K562 (cell line): ENCODE measurements around the gene DDC. TPM values are rescaled to one million over a fixed set of nuclear protein-coding genes. Genes with fewer than 3 reads are reported as not detected.

Source experiments
- ATAC-seq: fragments of 200-7000 bp; cut with Tn5 transposase; 3 replicates; pipeline ENCODE4 v1.9.1; 2020; ENCODE audit warnings: moderate library complexity
- BruUV-seq: library from RNA; stranded (reverse); fragments of 400-500 nt; replicated peaks from 2 replicates; lab custom pipeline; 2021; lab: Mats Ljungman, UMichigan
- CTCF ChIA-PET: fragments of 300-600 bp; formaldehyde crosslinking; extraction: SDS; loops from one replicate; lab custom pipeline; 2021; ENCODE audit warnings: low intra/inter-chr PET ratio; lab: Yijun Ruan, JAX
- POLR2A ChIA-PET: fragments of 300-600, 350-650 bp; sonication (Branson Sonifier 250); formaldehyde crosslinking; extraction: SDS; loops from one replicate; lab custom pipeline; 2021; ENCODE audit warnings: antibody characterized with exemption, inconsistent platforms; lab: Yijun Ruan, JAX
- DNase-seq, 4 experiments: peaks; one replicate each; pipeline versions ENCODE4 v3.0.0 to v3.0.0-alpha.2; 2011 to 2018; ENCODE audit warnings: low spot score in 3 of 4, mixed read lengths in 3 of 4; ENCODE audit errors: extremely low read depth in 1 of 4
- FAIRE-seq: peaks from 2 replicates; lab custom pipeline; 2011; peaks lifted over from hg19 to GRCh38; lab: Jason Lieb, UNC
- H2AFZ ChIP-seq: 2 replicates; pipeline ENCODE4 v1.6.0; 2011; ENCODE audit warnings: low read depth, low read length, control low read depth, inconsistent platforms
- H3K27ac ChIP-seq: fragments of 200-600 bp; 3 replicates; pipeline ENCODE4 v1.8.0; 2011; ENCODE audit warnings: low read depth, mild to moderate bottlenecking, control low read depth, inconsistent platforms, low read length, moderate library complexity, mixed read lengths; ENCODE audit errors: extremely low read depth
- H3K27me3 ChIP-seq, 2 experiments: fragments of 300-600 bp in 1 of 2; 2 replicates in 1 of 2; 3 replicates in 1 of 2; pipeline versions ENCODE4 v1.6.0 to v1.8.0; 2011; ENCODE audit warnings: inconsistent platforms in 2 of 2, low read length in 2 of 2, mild to moderate bottlenecking in 1 of 2, mixed read lengths in 1 of 2, moderate library complexity in 1 of 2; ENCODE audit not compliant: control insufficient read depth in 2 of 2, insufficient read depth in 2 of 2
- H3K36me3 ChIP-seq: fragments of 300-600 bp; 3 replicates; pipeline ENCODE4 v1.8.0; 2011; ENCODE audit warnings: mild to moderate bottlenecking, low read length, inconsistent platforms; ENCODE audit not compliant: control insufficient read depth, insufficient read depth
- H3K4me1 ChIP-seq, 2 experiments: fragments of 200-600 bp in 1 of 2; replicated peaks in 1 of 2; 2 replicates in 1 of 2; 3 replicates in 1 of 2; pipeline versions ENCODE4 v1.5.1 to v1.8.0; 2011; ENCODE audit warnings: inconsistent platforms in 2 of 2, low read length in 2 of 2, mild to moderate bottlenecking in 1 of 2, mixed read lengths in 1 of 2, moderate library complexity in 1 of 2; ENCODE audit not compliant: control insufficient read depth in 2 of 2, insufficient read depth in 2 of 2
- H3K4me2 ChIP-seq: 2 replicates; pipeline ENCODE4 v1.6.1; 2011; ENCODE audit warnings: low read length, control low read depth, inconsistent platforms, mixed read lengths; ENCODE audit not compliant: insufficient read depth
- H3K4me3 ChIP-seq: fragments of 200-600 bp; sonication (generic), shearing (Covaris generic); 2 replicates; pipeline ENCODE4 v1.5.1; 2016; ENCODE audit warnings: control low read depth, inconsistent platforms
- H3K79me2 ChIP-seq: fragments of 200-600 bp; 3 replicates; pipeline ENCODE4 v1.8.0; 2011; ENCODE audit warnings: low read length, inconsistent platforms; ENCODE audit not compliant: control insufficient read depth, insufficient read depth
- H3K9ac ChIP-seq, 2 experiments: 2 replicates each; pipeline versions ENCODE4 v1.6.0 to v1.6.1; 2011; ENCODE audit warnings: low read depth in 2 of 2, low read length in 2 of 2, control low read depth in 1 of 2, inconsistent platforms in 1 of 2, mild to moderate bottlenecking in 1 of 2, mixed read lengths in 1 of 2; ENCODE audit not compliant: insufficient read depth in 1 of 2
- H3K9me1 ChIP-seq: one replicate; pipeline ENCODE4 v1.6.0; 2011; ENCODE audit warnings: inconsistent platforms, mild to moderate bottlenecking, low read length, moderate library complexity; ENCODE audit not compliant: control insufficient read depth, insufficient read depth
- H3K9me3 ChIP-seq: replicated peaks from 2 replicates; pipeline ENCODE4 v1.5.1; 2011; ENCODE audit warnings: low read depth, low read length, inconsistent platforms; ENCODE audit not compliant: control insufficient read depth, insufficient read depth
- H4K20me1 ChIP-seq: replicated peaks from 2 replicates; pipeline ENCODE4 v1.6.1; 2011; ENCODE audit warnings: low read length, inconsistent platforms, mixed read lengths; ENCODE audit not compliant: control insufficient read depth, insufficient read depth
- BRD4 ChIP-seq: fragments of 200-600 bp; sonication (generic); IDR thresholded peaks from 2 replicates; pipeline ENCODE4 v1.6.1; 2017; ENCODE audit warnings: inconsistent platforms
- ESRRA ChIP-seq: fragments of 450-650 bp; IDR thresholded peaks from 2 replicates; pipeline ENCODE4 v1.6.1; 2014; ENCODE audit warnings: low read depth, mild to moderate bottlenecking, moderate library complexity, borderline replicate concordance
- ESRRB ChIP-seq: fragments of 250-450 bp; sonication (Bioruptor Pico); IDR thresholded peaks from 2 replicates; pipeline ENCODE4 v1.5.0; 2020; ENCODE audit warnings: mild to moderate bottlenecking, moderate library complexity, borderline replicate concordance
- FUS ChIP-seq: fragments of 200-400 bp; formaldehyde crosslinking; optimal IDR thresholded peaks from 2 replicates; pipeline ENCODE3; 2017; ENCODE audit warnings: low read depth, low read length
- NCOA6 ChIP-seq: fragments of 450-650 bp; IDR thresholded peaks from 2 replicates; pipeline ENCODE4 v1.6.1; 2017; ENCODE audit warnings: mild to moderate bottlenecking
- PHF21A ChIP-seq: fragments of 450-650 bp; IDR thresholded peaks from 2 replicates; pipeline ENCODE4 v1.6.1; 2017; ENCODE audit warnings: low read depth, borderline replicate concordance
- SOX6 ChIP-seq: fragments of 450-650 bp; IDR thresholded peaks from 2 replicates; pipeline ENCODE4 v1.6.1; 2014; ENCODE audit warnings: mild to moderate bottlenecking
- SRSF9 ChIP-seq: fragments of 200-400 bp; formaldehyde crosslinking; IDR thresholded peaks from 2 replicates; pipeline ENCODE4 v1.6.1; 2017; ENCODE audit warnings: low read depth, low read length, borderline replicate concordance
- ZNF507 ChIP-seq: conservative IDR thresholded peaks from 2 replicates; pipeline ENCODE4 v1.6.1; 2017; ENCODE audit warnings: missing genetic modification characterization, missing compliant biosample characterization
- ZNF668 ChIP-seq: fragments of 250-450 bp; sonication (Bioruptor Pico); IDR thresholded peaks from 2 replicates; pipeline ENCODE4 v1.8.0; 2022; ENCODE audit warnings: mild to moderate bottlenecking, inconsistent platforms
- WGBS: fragments of 100-300 bp; shearing (Covaris generic); methylation state at CpG from one replicate; pipeline ENCODE4 v1.1.6; 2016; ENCODE audit warnings: low coverage, mixed read lengths; ENCODE audit not compliant: insufficient coverage; ENCODE audit errors: missing lambda C conversion rate; 5-methylcytosine and 5-hydroxymethylcytosine counted together
- in situ Hi-C: fragments of 300-500 bp; cut with MboI; formaldehyde crosslinking; loops from 4 replicates; pipeline ENCODE4 v1.15.0; 2018; ENCODE audit warnings: inconsistent platforms, mixed read lengths
- intact Hi-C: fragments of 100-400 bp; cut with micrococcal nuclease; formaldehyde crosslinking; loops from 2 replicates; pipeline ENCODE4 v1.14.2; 2022
- polyA plus RNA-seq, 8 experiments: library from polyadenylated mRNA; depleted of rRNA in 4 of 8; stranded (reverse) in 5 of 8; unstranded in 3 of 8; fragments of >200 nt; fragmentation: Nextera tagmentation in 2 of 8; fragmentation: Illumina TruSeq in 1 of 8; extraction: Ambion mirVana in 2 of 8; extraction: Trizol in 1 of 8; gene quantifications; 2 replicates each; pipeline versions ENCODE4 v1.2.1 to v1.2.3, GENCODE V29; 2011 to 2014; ENCODE audit warnings: inconsistent platforms in 1 of 8, missing spikeins in 1 of 8
- total RNA-seq, 7 experiments: library from RNA; depleted of rRNA in 6 of 7; stranded (reverse); fragments of >200 nt in 6 of 7; fragmentation: Illumina TruSeq in 2 of 7; extraction: Trizol in 2 of 7; gene quantifications; 2 replicates each; pipeline versions ENCODE4 v1.2.1 to v1.2.3, GENCODE V29; 2011 to 2021; ENCODE audit warnings: low replicate concordance in 1 of 7
- TF ChIP-seq, protein P1 (sequence below): fragments of 250-450 bp; sonication (Bioruptor Pico); IDR thresholded peaks from 2 replicates; pipeline ENCODE4 v1.4.0; 2020; ENCODE audit warnings: borderline replicate concordance

DDC gene
- total and polyA plus RNA-seq, 9 of the 15 experiments (the other 6 are each of a cell fraction or from before 2014, with no cell fraction given): not detected

DNA sequence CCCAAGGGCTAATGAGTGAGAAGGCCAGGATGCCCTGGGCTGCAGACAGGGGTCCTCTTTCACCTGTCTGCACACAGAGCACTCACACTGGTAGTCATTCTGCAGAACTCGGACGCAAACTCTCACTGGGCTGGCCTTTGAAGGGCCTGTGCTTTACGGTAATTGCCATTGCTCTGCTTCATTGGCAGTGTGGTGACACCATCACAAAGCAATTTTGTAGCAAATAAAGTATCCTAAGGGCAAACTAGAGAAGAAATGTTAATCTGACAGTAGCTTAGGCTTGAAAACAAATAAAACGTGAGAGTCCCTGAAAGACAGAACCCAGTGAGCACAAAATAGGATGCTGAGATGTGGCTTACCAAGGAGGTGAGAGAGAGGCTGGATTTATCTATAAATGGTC is 84.4 kb downstream of the DDC start:
- no peaks in the 10 kb centered on the region for H3K36me3 ChIP-seq

DNA sequence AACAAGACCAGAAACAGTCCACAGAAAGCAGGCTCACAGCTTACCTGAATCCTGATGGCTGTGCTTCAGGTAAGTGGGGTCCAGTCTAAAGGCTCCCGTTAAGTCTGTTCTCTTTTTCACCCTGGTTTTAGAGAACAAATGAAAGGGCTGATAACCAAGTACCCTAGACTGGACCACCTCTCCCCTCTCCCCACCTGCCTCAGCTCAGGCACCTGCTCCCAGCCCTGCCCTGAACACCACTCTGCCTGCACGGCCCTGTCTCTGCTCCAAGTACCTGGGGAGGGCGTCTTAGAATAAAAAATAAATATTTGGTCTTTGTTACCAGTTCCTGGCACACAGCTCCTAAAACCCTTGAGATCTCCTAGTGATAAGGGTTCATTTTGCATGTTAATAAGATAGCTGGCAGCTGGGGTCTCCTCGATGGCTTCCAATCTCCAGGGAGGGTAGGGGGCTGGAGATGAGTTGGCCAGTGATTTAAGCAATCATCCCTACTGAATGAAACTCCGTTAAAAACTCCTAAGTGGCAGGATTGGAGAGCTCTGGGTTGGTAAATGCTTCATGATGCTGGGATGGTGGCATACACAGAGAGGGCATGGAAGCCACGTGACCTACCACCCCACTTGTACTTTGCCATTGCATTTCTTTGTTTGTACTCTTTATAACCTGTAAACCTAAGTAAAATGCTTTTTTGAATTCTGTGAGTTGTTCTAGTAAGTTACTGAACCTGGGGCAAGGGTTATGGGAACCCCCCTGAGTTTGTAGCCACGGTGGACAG is 85.3 kb downstream of the DDC start:
- CTCF ChIA-PET: no interaction called here
- Histone ChIP-seq H3K4me1 (no peaks in the 10 kb centered on the region), H3K4me3 (no peak overlapping the region), H3K4me2 (no peak overlapping the region), H3K9me3 (no peaks in the 10 kb centered on the region), H3K27me3 (peaks cover 9 to 15% of the 10 kb centered on the region in 2 experiments; a peak in 3 of 5 replicates), H3K9ac (no peak overlapping the region), H3K27ac (no peak overlapping the region), H2AFZ (no peak overlapping the region), H3K36me3 (no peaks in the 10 kb centered on the region), H4K20me1 (no peaks in the 10 kb centered on the region), H3K79me2 (no peaks in the 10 kb centered on the region), H3K9me1 (no peaks in the 10 kb centered on the region)
- DNase-seq: no peak
- TF ChIP-seq NCOA6 (no peak), SRSF9 (no peak), FUS (no peak), PHF21A (no peak), ESRRB (CRISPR knock-in tag) (no peak), BRD4 (no peak), ESRRA (no peak), ZNF668 (CRISPR knock-in tag) (no peak), ZNF507 (no peak)
- TF ChIP-seq, protein P1, sequence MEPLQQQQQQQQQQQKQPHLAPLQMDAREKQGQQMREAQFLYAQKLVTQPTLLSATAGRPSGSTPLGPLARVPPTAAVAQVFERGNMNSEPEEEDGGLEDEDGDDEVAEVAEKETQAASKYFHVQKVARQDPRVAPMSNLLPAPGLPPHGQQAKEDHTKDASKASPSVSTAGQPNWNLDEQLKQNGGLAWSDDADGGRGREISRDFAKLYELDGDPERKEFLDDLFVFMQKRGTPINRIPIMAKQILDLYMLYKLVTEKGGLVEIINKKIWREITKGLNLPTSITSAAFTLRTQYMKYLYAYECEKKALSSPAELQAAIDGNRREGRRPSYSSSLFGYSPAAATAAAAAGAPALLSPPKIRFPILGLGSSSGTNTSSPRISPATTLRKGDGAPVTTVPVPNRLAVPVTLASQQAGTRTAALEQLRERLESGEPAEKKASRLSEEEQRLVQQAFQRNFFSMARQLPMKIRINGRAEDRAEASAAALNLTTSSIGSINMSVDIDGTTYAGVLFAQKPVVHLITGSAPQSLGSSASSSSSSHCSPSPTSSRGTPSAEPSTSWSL: no peak
- no peak for FAIRE-seq
- 8% methylated on average over 7 of the region's 7 CpGs for WGBS
- intact Hi-C loops (no loop called here), in situ Hi-C loops (no loop called here)
- POLR2A ChIA-PET: interaction anchor here (0.6 kb wide), 1 partner anchor 444 kb away, joined by 3 read pairs; no protein-coding TSS in a partner anchor
- BruUV-seq: no TSS peak
- ATAC-seq: no peak

More for the DNA sequence above, 84.4 kb downstream of the DDC start:
- Histone ChIP-seq H4K20me1 (no peaks in the 10 kb centered on the region), H3K9ac (no peak overlapping the region), H3K79me2 (no peaks in the 10 kb centered on the region), H3K27ac (no peak overlapping the region), H3K9me1 (no peaks in the 10 kb centered on the region), H3K9me3 (no peaks in the 10 kb centered on the region), H3K4me1 (no peaks in the 10 kb centered on the region), H3K27me3 (peaks cover 6 to 9% of the 10 kb centered on the region in 2 experiments; a peak in 3 of 5 replicates), H2AFZ (no peak overlapping the region), H3K4me2 (no peak overlapping the region), H3K4me3 (no peak overlapping the region)
- FAIRE-seq (no peak), ATAC-seq (no peak), DNase-seq (no peak)
- intact Hi-C loops: no loop called here
- no TSS peak for BruUV-seq
- in situ Hi-C loops: no loop called here
- TF ChIP-seq SOX6: no peak
- ChIA-PET POLR2A (no interaction called here), CTCF (no interaction called here)
- 11% methylated on average over 3 of the region's 4 CpGs for WGBS
